T-cell (primary cell): ENCODE data around the gene DSG3. TPM values are rescaled to one million over a fixed set of nuclear protein-coding genes. Genes with fewer than 3 reads are reported as not detected.

ENCODE experiments used
- ATAC-seq, 4 experiments: fragments of 200-7000 bp in 3 of 4; fragments of 150-1000 bp in 1 of 4; cut with Tn5 transposase; replicated peaks in 1 of 4; 1 replicate in 3 of 4; 2 replicates in 1 of 4; pipeline ENCODE4 v1.10.0; 2021; ENCODE audit warnings: moderate library complexity in 3 of 4, mild to moderate bottlenecking in 2 of 4, moderate number of reproducible peaks in 1 of 4
- CTCF ChIA-PET, 2 donors: fragments of 300-600 bp; sonication (Branson Sonifier 250); formaldehyde crosslinking; loops; one replicate each; lab custom pipeline; 2022; ENCODE audit warnings: antibody characterized with exemption in 2 of 2; lab: Charles Lee
- POLR2A ChIA-PET, 2 donors: fragments of 300-600 bp; sonication (Branson Sonifier 250); formaldehyde crosslinking; loops; one replicate each; lab custom pipeline; 2022; ENCODE audit warnings: antibody characterized with exemption in 2 of 2; lab: Charles Lee
- DNase-seq, 35 experiments: peaks; one replicate each; pipeline versions ENCODE4 v3.0.0 to v3.0.0-alpha.2; 2013 to 2023
- H3K27ac ChIP-seq: one replicate; pipeline ENCODE4 v1.5.1; 2013; ENCODE audit warnings: low read length
- H3K27me3 ChIP-seq, 2 experiments: replicated peaks in 1 of 2; 1 replicate in 1 of 2; 2 replicates in 1 of 2; pipeline versions ENCODE4 v1.6.1 to v1.7.0; 2013; ENCODE audit warnings: low read length in 1 of 2, mixed read lengths in 1 of 2; ENCODE audit not compliant: control insufficient read depth in 2 of 2, insufficient read depth in 2 of 2; ENCODE audit errors: extremely low read depth in 1 of 2
- H3K36me3 ChIP-seq, 2 donors: 1 replicate in 1 of 2; 2 replicates in 1 of 2; pipeline versions ENCODE4 v1.6.1 to v1.7.0; 2013; ENCODE audit warnings: low read length in 1 of 2; ENCODE audit not compliant: control insufficient read depth in 2 of 2, insufficient read depth in 1 of 2; ENCODE audit errors: extremely low read depth in 1 of 2
- H3K4me1 ChIP-seq, 2 experiments: 1 replicate in 1 of 2; 2 replicates in 1 of 2; pipeline versions ENCODE4 v1.6.1 to v1.7.0; 2013; ENCODE audit warnings: low read length in 2 of 2, mixed read lengths in 1 of 2; ENCODE audit not compliant: insufficient read depth in 2 of 2, control insufficient read depth in 1 of 2; ENCODE audit errors: extremely low read depth in 1 of 2
- H3K4me3 ChIP-seq, 2 donors: 1 replicate in 1 of 2; 2 replicates in 1 of 2; pipeline versions ENCODE4 v1.5.1 to v1.7.0; 2013; ENCODE audit warnings: mild to moderate bottlenecking in 2 of 2, low read length in 1 of 2, moderate library complexity in 1 of 2; ENCODE audit not compliant: control insufficient read depth in 1 of 2; ENCODE audit errors: extremely low read depth in 1 of 2
- H3K9me3 ChIP-seq: 2 replicates; pipeline ENCODE4 v1.7.0; 2013
- H3K27ac Mint-ChIP-seq, 2 donors: one replicate each; pipeline ENCODE4 v1.8.0; 2020 to 2021; ENCODE audit warnings: mild to moderate bottlenecking in 2 of 2, mixed read lengths in 2 of 2
- H3K27me3 Mint-ChIP-seq, 2 donors: one replicate each; pipeline ENCODE4 v1.8.0; 2021 to 2022; ENCODE audit warnings: mixed read lengths in 2 of 2
- H3K36me3 Mint-ChIP-seq: one replicate; pipeline ENCODE4 v1.8.0; 2021; ENCODE audit warnings: mixed read lengths
- H3K4me1 Mint-ChIP-seq, 3 donors: one replicate each; pipeline ENCODE4 v1.8.0; 2020 to 2022; ENCODE audit warnings: mixed read lengths in 3 of 3, mild to moderate bottlenecking in 1 of 3
- H3K4me3 Mint-ChIP-seq, 3 donors: one replicate each; pipeline ENCODE4 v1.8.0; 2020 to 2022; ENCODE audit warnings: mild to moderate bottlenecking in 3 of 3, mixed read lengths in 3 of 3, moderate library complexity in 3 of 3
- H3K9me3 Mint-ChIP-seq, 3 donors: one replicate each; pipeline ENCODE4 v1.8.0; 2020 to 2022; ENCODE audit warnings: mixed read lengths in 3 of 3
- WGBS: methylation state at CpG from one replicate; pipeline ENCODE4 v1.1.5; 2013; ENCODE audit warnings: missing lambda C conversion rate; ENCODE audit not compliant: insufficient coverage; 5-methylcytosine and 5-hydroxymethylcytosine counted together
- total RNA-seq, 35 experiments: library from RNA in 6 of 35; stranded (reverse) in 6 of 35; fragments of 120-200 nt in 1 of 35; gene quantifications; one replicate each; pipeline versions ENCODE4 v1.2.1 to v1.2.4 and lab custom pipeline; 2013 to 2026

Gene DSG3
- total RNA-seq, 5 donors from 2014 or later (not counting 1 experiment from before 2014, with no cell fraction given) = not detected

GRCh38 chr18:31497404-31497835, 49.9 kb downstream of the DSG3 start:
- H3K4me3 ChIP-seq = peak overlapping the region in 1 of 2 donors; percentile 77
- no peak overlapping the region for H3K27ac ChIP-seq
- DNase-seq = no peak

GRCh38 chr18:31497836-31498573, 50.5 kb downstream of the DSG3 start, which contains the start of gene DSG2:
TSS of gene DSG2 (plus strand) at chr18:31498177. CDS start at chr18:31498252, 75 bp downstream.
- Histone ChIP-seq H3K27me3 (peaks cover 2 to 18% of the 10 kb centered on the region in 2 experiments), H3K9me3 (no peaks in the 10 kb centered on the region), H3K27ac (no peak within 1 kb of the TSS), H3K4me1 (peaks cover 0 to 9% of the 10 kb centered on the region in 2 experiments), H3K4me3 (peak within 1 kb of the TSS; percentile 15 to 77), H3K36me3 (no peaks in the 10 kb centered on the region)
- Mint-ChIP-seq H3K4me1 (peaks cover 0 to 9% (median 5%) of the 10 kb centered on the region in 3 donors), H3K4me3 (peak within 1 kb of the TSS; percentile 68 to 75 (median 68)), H3K27ac (no peak within 1 kb of the TSS), H3K9me3 (no peaks in the 10 kb centered on the region), H3K36me3 (no peaks in the 10 kb centered on the region), H3K27me3 (peaks cover 32 to 35% of the 10 kb centered on the region in 2 donors)
- DNase-seq (peak in 15 of 35 experiments; percentile 0 to 22 (median 3)), ATAC-seq (peak; percentile 42 to 76 (median 49))
- ChIA-PET POLR2A (no interaction called here), CTCF (no interaction called here)
- WGBS = 2% methylated on average over 63 of the region's 79 CpGs

More at GRCh38 chr18:31497404-31497835, 49.9 kb downstream of the DSG3 start:
- CTCF ChIA-PET = no interaction called here
- peaks cover 32 to 35% of the 10 kb centered on the region in 2 donors for H3K27me3 Mint-ChIP-seq
- Histone ChIP-seq H3K9me3 (no peaks in the 10 kb centered on the region), H3K4me1 (peaks cover 0 to 9% of the 10 kb centered on the region in 2 experiments), H3K36me3 (no peaks in the 10 kb centered on the region), H3K27me3 (peaks cover 2 to 18% of the 10 kb centered on the region in 2 experiments)
- 20% methylated on average over 17 of the region's 25 CpGs for WGBS
- POLR2A ChIA-PET = no interaction called here
- H3K4me3 Mint-ChIP-seq = peak overlapping the region in 2 of 3 donors; percentile 19 to 44
- H3K27ac Mint-ChIP-seq = no peak overlapping the region
- H3K36me3 Mint-ChIP-seq = no peaks in the 10 kb centered on the region
- H3K4me1 Mint-ChIP-seq = peaks cover 0 to 9% (median 5%) of the 10 kb centered on the region in 3 donors
- no peaks in the 10 kb centered on the region for H3K9me3 Mint-ChIP-seq
- ATAC-seq = peak in 1 of 4 experiments; percentile 22

- Mint-ChIP-seq H3K27me3 (peaks cover 32 to 35% of the 10 kb centered on the region in 2 donors), H3K4me3 (peak overlapping the region; percentile 68 to 75 (median 68)), H3K4me1 (peaks cover 0 to 9% (median 5%) of the 10 kb centered on the region in 3 donors), H3K27ac (no peak overlapping the region), H3K36me3 (no peaks in the 10 kb centered on the region), H3K9me3 (no peaks in the 10 kb centered on the region)
- no peak overlapping the region for H3K27ac ChIP-seq
- ChIA-PET POLR2A (no interaction called here), CTCF (no interaction called here)
- DNase-seq = no peak
- WGBS = 56% methylated on average over 3 of the region's 22 CpGs
- H3K9me3 ChIP-seq = no peaks in the 10 kb centered on the region
- H3K4me3 ChIP-seq = peak overlapping the region; percentile 15 to 77
- peak in 1 of 4 experiments; percentile 38 for ATAC-seq
- peaks cover 2 to 18% of the 10 kb centered on the region in 2 experiments for H3K27me3 ChIP-seq
- H3K36me3 ChIP-seq = no peaks in the 10 kb centered on the region
- H3K4me1 ChIP-seq = peaks cover 0 to 9% of the 10 kb centered on the region in 2 experiments
Measured at GRCh38 chr18:31498574-31499524, 51.3 kb downstream of the DSG3 start.

- ChIA-PET POLR2A (no interaction called here), CTCF (no interaction called here)
- H3K36me3 ChIP-seq = no peaks in the 10 kb centered on the region
- no peak for ATAC-seq
- Mint-ChIP-seq H3K4me1 (peaks cover 0 to 9% (median 5%) of the 10 kb centered on the region in 3 donors), H3K4me3 (no peak overlapping the region), H3K9me3 (no peaks in the 10 kb centered on the region), H3K27me3 (peaks cover 26 to 35% of the 10 kb centered on the region in 2 donors), H3K27ac (no peak overlapping the region), H3K36me3 (no peaks in the 10 kb centered on the region)
- no peaks in the 10 kb centered on the region for H3K9me3 ChIP-seq
- H3K4me1 ChIP-seq = peaks cover 0 to 9% of the 10 kb centered on the region in 2 experiments
- DNase-seq = no peak
- H3K4me3 ChIP-seq = no peak overlapping the region
- WGBS = 52% methylated on average over 5 of the region's 6 CpGs
- peaks cover 2 to 18% of the 10 kb centered on the region in 2 experiments for H3K27me3 ChIP-seq
- H3K27ac ChIP-seq = no peak overlapping the region
Measured at GRCh38 chr18:31500051-31500688, 52.6 kb downstream of the DSG3 start.

GRCh38 chr18:31503011-31503410, 55.5 kb downstream of the DSG3 start:
- DNase-seq = no peak
- no peak for ATAC-seq
- peaks cover 0 to 9% (median 5%) of the 10 kb centered on the region in 3 donors for H3K4me1 Mint-ChIP-seq
- peaks cover 12 to 17% of the 10 kb centered on the region in 2 donors for H3K27me3 Mint-ChIP-seq
- H3K9me3 Mint-ChIP-seq = no peaks in the 10 kb centered on the region
- ChIA-PET CTCF (no interaction called here), POLR2A (no interaction called here)
- H3K4me3 ChIP-seq = no peak overlapping the region
- no peaks in the 10 kb centered on the region for H3K9me3 ChIP-seq
- H3K4me3 Mint-ChIP-seq = no peak overlapping the region
- no peak overlapping the region for H3K27ac ChIP-seq
- H3K27ac Mint-ChIP-seq = no peak overlapping the region
- peaks cover 0 to 5% of the 10 kb centered on the region in 2 experiments for H3K4me1 ChIP-seq
- no peaks in the 10 kb centered on the region for H3K36me3 Mint-ChIP-seq
- H3K36me3 ChIP-seq = no peaks in the 10 kb centered on the region
- peaks cover 0 to 9% of the 10 kb centered on the region in 2 experiments for H3K27me3 ChIP-seq
- WGBS = 83% methylated on average over 2 of the region's 4 CpGs
